ENCODE measurements around the gene FERMT2. TPM values are rescaled to one million over a fixed set of nuclear protein-coding genes. Genes with fewer than 3 reads are reported as not detected.
"Not testable (repeated sequence)": the region's sequence is repeated elsewhere in the genome, so short reads cannot be mapped to it uniquely, and the experiment has no call there.

Gene FERMT2
- total RNA-seq, 1 donor from 2014 or later = 206 TPM

- not testable (repeated sequence) for DNase-seq (ENCODE audit: low spot score)
These were observed 86.0 kb downstream of the FERMT2 start for GRCh38 chr14:52864893-52865292.

- DNase-seq (ENCODE audit: low spot score) = no peak
These were observed 87.5 kb downstream of the FERMT2 start for GRCh38 chr14:52863334-52863700.

- no peak for DNase-seq (ENCODE audit: low spot score)
These were observed 88.1 kb downstream of the FERMT2 start for GRCh38 chr14:52862632-52863333.

- no peak for DNase-seq (ENCODE audit: low spot score)
These were observed 89.4 kb downstream of the FERMT2 start for GRCh38 chr14:52861403-52861802.

- no peak for DNase-seq (ENCODE audit: low spot score)
These were observed 89.9 kb downstream of the FERMT2 start for GRCh38 chr14:52860910-52861309.

GRCh38 chr14:52860209-52860608, 90.6 kb downstream of the FERMT2 start:
- DNase-seq (ENCODE audit: low spot score) = no peak

GRCh38 chr14:52856139-52856538, 94.7 kb downstream of the FERMT2 start:
- DNase-seq (ENCODE audit: low spot score) = no peak

- no peak for DNase-seq (ENCODE audit: low spot score)
These were observed 97.4 kb downstream of the FERMT2 start for GRCh38 chr14:52853522-52853854.

- DNase-seq (ENCODE audit: low spot score) = no peak
These were observed 97.9 kb downstream of the FERMT2 start for GRCh38 chr14:52852810-52853521.

GRCh38 chr14:52850451-52850909, 100.4 kb downstream of the FERMT2 start:
- DNase-seq (ENCODE audit: low spot score) = no peak

- DNase-seq (ENCODE audit: low spot score) = no peak
These were observed 102.2 kb downstream of the FERMT2 start for GRCh38 chr14:52848626-52849025.

- no peak for DNase-seq (ENCODE audit: low spot score)
These were observed 104.3 kb downstream of the FERMT2 start for GRCh38 chr14:52846591-52846990.

- DNase-seq (ENCODE audit: low spot score) = no peak
These were observed 105.8 kb downstream of the FERMT2 start for GRCh38 chr14:52845081-52845480.

GRCh38 chr14:52844262-52845060, 106.4 kb downstream of the FERMT2 start:
- DNase-seq (ENCODE audit: low spot score) = no peak

GRCh38 chr14:52840877-52841276, 110.0 kb downstream of the FERMT2 start:
- no peak for DNase-seq (ENCODE audit: low spot score)

- DNase-seq (ENCODE audit: low spot score) = no peak
These were observed 113.4 kb downstream of the FERMT2 start for GRCh38 chr14:52837451-52837850.

GRCh38 chr14:52836063-52836462, 114.8 kb downstream of the FERMT2 start:
- no peak for DNase-seq (ENCODE audit: low spot score)

GRCh38 chr14:52835122-52835903, 115.5 kb downstream of the FERMT2 start:
- DNase-seq (ENCODE audit: low spot score) = no peak

GRCh38 chr14:52834440-52834842, 116.4 kb downstream of the FERMT2 start:
- DNase-seq (ENCODE audit: low spot score) = no peak

GRCh38 chr14:52833891-52834290, 117.0 kb downstream of the FERMT2 start:
- DNase-seq (ENCODE audit: low spot score) = no peak

GRCh38 chr14:52829527-52830185, 121.2 kb downstream of the FERMT2 start:
- DNase-seq (ENCODE audit: low spot score) = no peak

All from mesenteric fat pad (tissue), 1 donor.